Measurements from ENCODE around the gene XK. TPM values are rescaled to one million over a fixed set of nuclear protein-coding genes. Genes with fewer than 3 reads are reported as not detected.

XK gene
- total and polyA plus RNA-seq, 9 of the 15 experiments (the other 6 are each of a cell fraction or from before 2014, with no cell fraction given): 4.0 to 21.6 (median 11.6) TPM

- in situ Hi-C loops (cut with MboI) (no loop called here), intact Hi-C loops (cut with micrococcal nuclease) (loop anchor here (2.0 to 5.0 kb wide), 2 partner anchors 28 to 80 kb away; partner anchors contain the start of gene LANCL3)
- peak overlapping the region in 1 of 2 experiments; percentile 67; a peak in 2 of 4 replicates for H3K9ac ChIP-seq (ENCODE audit: insufficient read depth in 1 of 2, low read depth in 2 of 2, low read length in 2 of 2)
- H3K27me3 ChIP-seq (ENCODE audit: control insufficient read depth in 2 of 2, insufficient read depth in 2 of 2, low read length in 2 of 2): no peaks in the 10 kb centered on the region
- peaks cover 3 to 28% of the 10 kb centered on the region in 2 experiments; a peak in 3 of 5 replicates for H3K4me1 ChIP-seq (replicated peaks in 1 of 2; ENCODE audit: control insufficient read depth in 2 of 2, insufficient read depth in 2 of 2, low read length in 2 of 2)
- DNase-seq (ENCODE audit: extremely low read depth in 1 of 4, low spot score in 3 of 4) (peak; percentile 62 to 78 (median 70)), ATAC-seq (peak; percentile 87), FAIRE-seq (peak; percentile 74)
- peak overlapping the region; percentile 1; the same call in 1 of the 2 replicates for H3K4me3 ChIP-seq
- H2AFZ ChIP-seq (ENCODE audit: low read depth, low read length): peak overlapping the region; percentile 79
- H3K9me1 ChIP-seq (ENCODE audit: control insufficient read depth, insufficient read depth, low read length): no peaks in the 10 kb centered on the region
- no peaks in the 10 kb centered on the region for H4K20me1 ChIP-seq (replicated peaks; ENCODE audit: control insufficient read depth, insufficient read depth, low read length)
- POLR2A ChIA-PET: interaction anchor here (1.0 kb wide), 1 partner anchor 29 kb away, joined by 3 read pairs; no protein-coding TSS in a partner anchor
- H3K9me3 ChIP-seq (replicated peaks; ENCODE audit: control insufficient read depth, insufficient read depth, low read depth, low read length): no peaks in the 10 kb centered on the region
- H3K36me3 ChIP-seq (ENCODE audit: control insufficient read depth, insufficient read depth, low read length): no peaks in the 10 kb centered on the region; the same call in 2 of the 3 replicates
- CTCF ChIA-PET (ENCODE audit: low intra/inter-chr PET ratio): no interaction called here
- no peaks in the 10 kb centered on the region for H3K79me2 ChIP-seq (ENCODE audit: control insufficient read depth, insufficient read depth, low read length)
- 0% methylated on average over 8 of the region's 8 CpGs for WGBS (ENCODE audit: insufficient coverage, low coverage, missing lambda C conversion rate)
- peak overlapping the region; percentile 92 for H3K27ac ChIP-seq (ENCODE audit: extremely low read depth, low read depth, low read length)
- BruUV-seq (replicated peaks): no TSS peak
- H3K4me2 ChIP-seq (ENCODE audit: insufficient read depth, low read length): peak overlapping the region; percentile 74
- TF ChIP-seq MXI1 (IDR thresholded peaks at IDR 0.05; ENCODE audit: low read depth, low read length) (no peak), FOXA3 (CRISPR knock-in tag; conservative IDR thresholded peaks at IDR 0.05 in 1 of 2, IDR thresholded peaks at IDR 0.05 in 1 of 2) (no peak), SMARCA4 (IDR thresholded peaks at IDR 0.05) (peak; percentile 89), ZNF668 (CRISPR knock-in tag; IDR thresholded peaks at IDR 0.05) (no peak), CCNT2 (IDR thresholded peaks at IDR 0.05; ENCODE audit: borderline replicate concordance, extremely low read depth, insufficient read length, low read depth, low read length) (peak; percentile 50), CSDE1 (IDR thresholded peaks at IDR 0.05) (no peak), CBX3 (IDR thresholded peaks at IDR 0.05; ENCODE audit: borderline replicate concordance in 1 of 2, low read length in 2 of 2) (peak in 1 of 2 experiments; percentile 21; a peak in 1 of 3 replicates), CREBBP (IDR thresholded peaks at IDR 0.05; ENCODE audit: low read depth, low read length) (no peak), ZBED1 (IDR thresholded peaks at IDR 0.05) (no peak), MCM7 (IDR thresholded peaks at IDR 0.05) (no peak), ZNF134 (CRISPR knock-in tag; conservative IDR thresholded peaks at IDR 0.05) (no peak), ZNF143 (CRISPR knock-in tag; IDR thresholded peaks at IDR 0.05) (no peak), SMC3 (conservative IDR thresholded peaks at IDR 0.05; ENCODE audit: insufficient read depth, low read depth, low read length) (no peak), FOXA1 (IDR thresholded peaks at IDR 0.05; ENCODE audit: borderline replicate concordance) (no peak), ZNF124 (CRISPR knock-in tag; IDR thresholded peaks at IDR 0.05) (no peak; the same call in 1 of the 2 replicates), TRIM24 (IDR thresholded peaks at IDR 0.05) (peak; percentile 81 to 83; a peak in 3 of 4 replicates), CBFA2T3 (IDR thresholded peaks at IDR 0.05) (peak; percentile 95), POLR2G (IDR thresholded peaks at IDR 0.05; ENCODE audit: low read depth, low read length) (no peak), TEAD1 (CRISPR knock-in tag; IDR thresholded peaks at IDR 0.05) (no peak), PBX2 (CRISPR knock-in tag; IDR thresholded peaks at IDR 0.05; ENCODE audit: low read depth) (no peak), PBX2 (tag; conservative IDR thresholded peaks at IDR 0.05; ENCODE audit: low read depth) (peak; percentile 62), CC2D1A (IDR thresholded peaks at IDR 0.05) (peak; percentile 84; the same call in 1 of the 2 replicates), MTA2 (IDR thresholded peaks at IDR 0.05; ENCODE audit: low read depth) (peak; percentile 91)
Observed at GRCh38 chrX:37652589-37653231, 32.9 kb upstream of the XK start.

Data from K562 (cell line).